ENCODE results near the gene MOB1B.
"Not testable (repeated sequence)": the region's sequence is repeated elsewhere in the genome, so short reads cannot be mapped to it uniquely, and the experiment has no call there.

MOB1B gene

GRCh38 chr4:71004281-71004851 is 102.2 kb downstream of the MOB1B start:
- Histone ChIP-seq H3K9me2 (replicated peaks; ENCODE audit: insufficient read depth, low read length) (no peaks in the 10 kb centered on the region), H3K79me2 (ENCODE audit: insufficient read depth, low read length) (peaks cover 91% of the 10 kb centered on the region), H3K27me3 (ENCODE audit: low read length) (no peaks in the 10 kb centered on the region), H3K4me3 (ENCODE audit: insufficient read depth, low read length, poor library complexity, severe bottlenecking) (no peak overlapping the region), H3K4me2 (ENCODE audit: low read depth, low read length, poor library complexity, severe bottlenecking) (peak overlapping the region; percentile 56), H3K27ac (ENCODE audit: low read depth, low read length) (peak overlapping the region; percentile 67), H4K20me1 (ENCODE audit: low read depth, low read length) (no peaks in the 10 kb centered on the region), H3K36me3 (ENCODE audit: low read length) (no peaks in the 10 kb centered on the region; the same call in 1 of the 2 replicates), H3F3A (ENCODE audit: insufficient read depth) (peaks cover 22% of the 10 kb centered on the region; the same call in 1 of the 2 replicates), H3K9ac (ENCODE audit: low read length) (peak overlapping the region; percentile 12; the same call in 1 of the 2 replicates), H2AFZ (ENCODE audit: low read depth, low read length, severe bottlenecking) (no peak overlapping the region), H3K9me3 (ENCODE audit: insufficient read depth, low read length) (no peaks in the 10 kb centered on the region)
- TF ChIP-seq CTCF (IDR thresholded peaks at IDR 0.05; ENCODE audit: insufficient read depth, low read length, poor library complexity, severe bottlenecking) (no peak), EZH2phosphoT487 (conservative IDR thresholded peaks at IDR 0.05; ENCODE audit: low read length) (no peak)

GRCh38 chr4:71005025-71005424 is 102.9 kb downstream of the MOB1B start:
- Histone ChIP-seq H3K4me2 (ENCODE audit: low read depth, low read length, poor library complexity, severe bottlenecking) (peak overlapping the region; percentile 31), H3K9ac (ENCODE audit: low read length) (peak overlapping the region; percentile 12; the same call in 1 of the 2 replicates), H3K27ac (ENCODE audit: low read depth, low read length) (peak overlapping the region; percentile 67), H3K79me2 (ENCODE audit: insufficient read depth, low read length) (peaks cover 93% of the 10 kb centered on the region), H3F3A (ENCODE audit: insufficient read depth) (peaks cover 22% of the 10 kb centered on the region; the same call in 1 of the 2 replicates)
- not testable (repeated sequence) for H3K4me3 ChIP-seq (ENCODE audit: insufficient read depth, low read length, poor library complexity, severe bottlenecking); H3K9me2 ChIP-seq (replicated peaks; ENCODE audit: insufficient read depth, low read length); H3K9me3 ChIP-seq (ENCODE audit: insufficient read depth, low read length); H4K20me1 ChIP-seq (ENCODE audit: low read depth, low read length); H2AFZ ChIP-seq (ENCODE audit: low read depth, low read length, severe bottlenecking); H3K36me3 ChIP-seq (ENCODE audit: low read length); H3K27me3 ChIP-seq (ENCODE audit: low read length)

- Histone ChIP-seq H4K20me1 (ENCODE audit: low read depth, low read length) (no peaks in the 10 kb centered on the region), H3K9me2 (replicated peaks; ENCODE audit: insufficient read depth, low read length) (no peaks in the 10 kb centered on the region), H3K9ac (ENCODE audit: low read length) (no peak overlapping the region), H3K9me3 (ENCODE audit: insufficient read depth, low read length) (no peaks in the 10 kb centered on the region), H3K4me3 (ENCODE audit: insufficient read depth, low read length, poor library complexity, severe bottlenecking) (no peak overlapping the region), H3K36me3 (ENCODE audit: low read length) (peaks cover under 1% of the 10 kb centered on the region; the same call in 1 of the 2 replicates), H2AFZ (ENCODE audit: low read depth, low read length, severe bottlenecking) (no peak overlapping the region), H3K4me2 (ENCODE audit: low read depth, low read length, poor library complexity, severe bottlenecking) (peak overlapping the region; percentile 30), H3K79me2 (ENCODE audit: insufficient read depth, low read length) (peaks cover 95% of the 10 kb centered on the region), H3K27ac (ENCODE audit: low read depth, low read length) (peak overlapping the region; percentile 52), H3F3A (ENCODE audit: insufficient read depth) (peaks cover 22% of the 10 kb centered on the region; the same call in 1 of the 2 replicates), H3K27me3 (ENCODE audit: low read length) (no peaks in the 10 kb centered on the region)
- TF ChIP-seq EZH2phosphoT487 (conservative IDR thresholded peaks at IDR 0.05; ENCODE audit: low read length) (no peak), CTCF (IDR thresholded peaks at IDR 0.05; ENCODE audit: insufficient read depth, low read length, poor library complexity, severe bottlenecking) (no peak)
Observed at GRCh38 chr4:71006203-71006907, 104.2 kb downstream of the MOB1B start.

- TF ChIP-seq CTCF (IDR thresholded peaks at IDR 0.05; ENCODE audit: insufficient read depth, low read length, poor library complexity, severe bottlenecking): no peak
- no peak for TF ChIP-seq EZH2phosphoT487 (conservative IDR thresholded peaks at IDR 0.05; ENCODE audit: low read length)
- Histone ChIP-seq H2AFZ (ENCODE audit: low read depth, low read length, severe bottlenecking) (no peak overlapping the region), H4K20me1 (ENCODE audit: low read depth, low read length) (no peaks in the 10 kb centered on the region), H3K36me3 (ENCODE audit: low read length) (peaks cover 4% of the 10 kb centered on the region; the same call in 1 of the 2 replicates), H3K9me2 (replicated peaks; ENCODE audit: insufficient read depth, low read length) (no peaks in the 10 kb centered on the region), H3K4me3 (ENCODE audit: insufficient read depth, low read length, poor library complexity, severe bottlenecking) (no peak overlapping the region), H3K27me3 (ENCODE audit: low read length) (no peaks in the 10 kb centered on the region), H3K79me2 (ENCODE audit: insufficient read depth, low read length) (peaks cover 87% of the 10 kb centered on the region), H3K4me2 (ENCODE audit: low read depth, low read length, poor library complexity, severe bottlenecking) (peak overlapping the region; percentile 15), H3K27ac (ENCODE audit: low read depth, low read length) (peak overlapping the region; percentile 23; the same call in 1 of the 2 replicates), H3K9ac (ENCODE audit: low read length) (no peak overlapping the region), H3F3A (ENCODE audit: insufficient read depth) (peaks cover 22% of the 10 kb centered on the region; the same call in 1 of the 2 replicates), H3K9me3 (ENCODE audit: insufficient read depth, low read length) (no peaks in the 10 kb centered on the region)
Observed at GRCh38 chr4:71008196-71008595, 106.0 kb downstream of the MOB1B start.

Measured in SU-DHL-6 (cell line).